ENCODE measurements around the gene GRHL1.

GRCh38 chr2:10033251-10034006, 81.9 kb downstream of the GRHL1 start:
- TF ChIP-seq EZH2 (IDR thresholded peaks at IDR 0.05; ENCODE audit: borderline replicate concordance, insufficient read depth, low read depth, low read length, poor library complexity, severe bottlenecking) (no peak), CTCF (IDR thresholded peaks at IDR 0.05) (no peak)
